ENCODE measurements around the gene SLC4A7.

DNA sequence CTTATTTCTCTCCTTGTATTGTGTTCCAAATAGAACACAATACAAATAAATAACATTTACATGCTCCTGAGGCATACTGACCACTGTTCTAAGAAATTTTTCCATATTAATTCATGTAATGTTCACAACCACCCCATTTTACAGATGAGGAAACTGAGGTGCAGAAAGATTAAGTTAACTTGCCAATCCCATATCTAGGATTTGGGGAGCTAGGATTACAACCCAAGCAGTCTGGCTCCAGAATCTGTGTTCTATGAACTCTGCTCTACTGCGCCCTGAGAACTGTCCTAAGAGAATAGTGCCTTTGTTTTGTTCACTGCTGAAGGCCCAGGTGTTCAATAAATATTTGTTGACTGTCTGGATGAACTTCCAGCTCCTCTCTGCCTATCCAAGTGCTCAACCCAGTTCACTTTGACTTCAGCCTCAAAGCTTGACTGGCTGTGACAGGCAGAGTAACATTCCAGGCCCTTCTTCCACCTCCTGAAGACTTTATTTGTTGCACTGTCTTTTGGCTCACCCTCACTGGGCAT is 118.1 kb downstream of the SLC4A7 start:
- TF ChIP-seq, protein P1, sequence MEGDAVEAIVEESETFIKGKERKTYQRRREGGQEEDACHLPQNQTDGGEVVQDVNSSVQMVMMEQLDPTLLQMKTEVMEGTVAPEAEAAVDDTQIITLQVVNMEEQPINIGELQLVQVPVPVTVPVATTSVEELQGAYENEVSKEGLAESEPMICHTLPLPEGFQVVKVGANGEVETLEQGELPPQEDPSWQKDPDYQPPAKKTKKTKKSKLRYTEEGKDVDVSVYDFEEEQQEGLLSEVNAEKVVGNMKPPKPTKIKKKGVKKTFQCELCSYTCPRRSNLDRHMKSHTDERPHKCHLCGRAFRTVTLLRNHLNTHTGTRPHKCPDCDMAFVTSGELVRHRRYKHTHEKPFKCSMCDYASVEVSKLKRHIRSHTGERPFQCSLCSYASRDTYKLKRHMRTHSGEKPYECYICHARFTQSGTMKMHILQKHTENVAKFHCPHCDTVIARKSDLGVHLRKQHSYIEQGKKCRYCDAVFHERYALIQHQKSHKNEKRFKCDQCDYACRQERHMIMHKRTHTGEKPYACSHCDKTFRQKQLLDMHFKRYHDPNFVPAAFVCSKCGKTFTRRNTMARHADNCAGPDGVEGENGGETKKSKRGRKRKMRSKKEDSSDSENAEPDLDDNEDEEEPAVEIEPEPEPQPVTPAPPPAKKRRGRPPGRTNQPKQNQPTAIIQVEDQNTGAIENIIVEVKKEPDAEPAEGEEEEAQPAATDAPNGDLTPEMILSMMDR (IDR thresholded peaks at IDR 0.05; ENCODE audit: insufficient read depth, low read length) = no peak
- no peak for TF ChIP-seq POLR2AphosphoS5 (IDR thresholded peaks at IDR 0.05; ENCODE audit: low read depth)
- no peak for TF ChIP-seq GABPA (IDR thresholded peaks at IDR 0.05; ENCODE audit: low read depth)
- TF ChIP-seq, protein P2, sequence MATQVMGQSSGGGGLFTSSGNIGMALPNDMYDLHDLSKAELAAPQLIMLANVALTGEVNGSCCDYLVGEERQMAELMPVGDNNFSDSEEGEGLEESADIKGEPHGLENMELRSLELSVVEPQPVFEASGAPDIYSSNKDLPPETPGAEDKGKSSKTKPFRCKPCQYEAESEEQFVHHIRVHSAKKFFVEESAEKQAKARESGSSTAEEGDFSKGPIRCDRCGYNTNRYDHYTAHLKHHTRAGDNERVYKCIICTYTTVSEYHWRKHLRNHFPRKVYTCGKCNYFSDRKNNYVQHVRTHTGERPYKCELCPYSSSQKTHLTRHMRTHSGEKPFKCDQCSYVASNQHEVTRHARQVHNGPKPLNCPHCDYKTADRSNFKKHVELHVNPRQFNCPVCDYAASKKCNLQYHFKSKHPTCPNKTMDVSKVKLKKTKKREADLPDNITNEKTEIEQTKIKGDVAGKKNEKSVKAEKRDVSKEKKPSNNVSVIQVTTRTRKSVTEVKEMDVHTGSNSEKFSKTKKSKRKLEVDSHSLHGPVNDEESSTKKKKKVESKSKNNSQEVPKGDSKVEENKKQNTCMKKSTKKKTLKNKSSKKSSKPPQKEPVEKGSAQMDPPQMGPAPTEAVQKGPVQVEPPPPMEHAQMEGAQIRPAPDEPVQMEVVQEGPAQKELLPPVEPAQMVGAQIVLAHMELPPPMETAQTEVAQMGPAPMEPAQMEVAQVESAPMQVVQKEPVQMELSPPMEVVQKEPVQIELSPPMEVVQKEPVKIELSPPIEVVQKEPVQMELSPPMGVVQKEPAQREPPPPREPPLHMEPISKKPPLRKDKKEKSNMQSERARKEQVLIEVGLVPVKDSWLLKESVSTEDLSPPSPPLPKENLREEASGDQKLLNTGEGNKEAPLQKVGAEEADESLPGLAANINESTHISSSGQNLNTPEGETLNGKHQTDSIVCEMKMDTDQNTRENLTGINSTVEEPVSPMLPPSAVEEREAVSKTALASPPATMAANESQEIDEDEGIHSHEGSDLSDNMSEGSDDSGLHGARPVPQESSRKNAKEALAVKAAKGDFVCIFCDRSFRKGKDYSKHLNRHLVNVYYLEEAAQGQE (IDR thresholded peaks at IDR 0.05; ENCODE audit: insufficient replicate concordance, low read depth) = no peak
- TF ChIP-seq SPI1 (IDR thresholded peaks at IDR 0.05; ENCODE audit: borderline replicate concordance, low read depth) = no peak

Data from HL-60 (cell line).